ENCODE results near the gene PEX14. TPM values are rescaled to one million over a fixed set of nuclear protein-coding genes. Genes with fewer than 3 reads are reported as not detected.

The PEX14 gene
- total RNA-seq, 1 experiment from 2014 or later: 36.0 TPM

GRCh38 chr1:10449751-10450150 lies 25.0 kb upstream of the PEX14 start, which contains the start of gene CORT:
Gene CORT, plus strand, starts transcription at chr1:10450031. Its CDS starts 193 bp downstream, at chr1:10450224.
- POLR2A ChIA-PET: no interaction called here
- CTCF ChIA-PET: no interaction called here
- ATAC-seq (no peak), DNase-seq (ENCODE audit: low read depth, low spot score) (no peak)
- no peak within 1 kb of the TSS for H3K4me3 ChIP-seq (ENCODE audit: low read depth in 2 of 2, low read length in 2 of 2)
- no peaks in the 10 kb centered on the region for H3K36me3 ChIP-seq (ENCODE audit: control insufficient read depth, insufficient read depth, low read length)
- H3K4me1 ChIP-seq (ENCODE audit: control insufficient read depth, insufficient read depth, low read length): no peaks in the 10 kb centered on the region
- no TSS peak for BruUV-seq (replicated peaks)
- H3K27me3 ChIP-seq (ENCODE audit: control insufficient read depth, insufficient read depth, low read length): no peaks in the 10 kb centered on the region
- no peaks in the 10 kb centered on the region for H3K9me3 ChIP-seq (ENCODE audit: control insufficient read depth, insufficient read depth, low read depth, low read length)
- in situ Hi-C loops (cut with HindIII; ENCODE audit: low pct_unique_long_range_greater_than_20kb, low sequenced_read_pairs): no loop called here
- intact Hi-C loops (cut with micrococcal nuclease; ENCODE audit: unreplicated experiment): no loop called here
- no peak for TF ChIP-seq CTCF (IDR thresholded peaks at IDR 0.05)
- no peak for TF ChIP-seq POLR2AphosphoS5 (IDR thresholded peaks at IDR 0.05; ENCODE audit: low read depth, low read length)
- TF ChIP-seq SIN3A (IDR thresholded peaks at IDR 0.05; ENCODE audit: borderline replicate concordance, insufficient read depth, low read depth, low read length): no peak
- TF ChIP-seq REST (IDR thresholded peaks at IDR 0.05; ENCODE audit: insufficient read depth in 1 of 2, low read depth in 2 of 2, low read length in 1 of 2): no peak
- no peak for TF ChIP-seq TCF7L2 (IDR thresholded peaks at IDR 0.05; ENCODE audit: low read depth, low read length)
- H3K27ac ChIP-seq (ENCODE audit: low read length): no peak within 1 kb of the TSS

GRCh38 chr1:10450156-10450814 lies 24.5 kb upstream of the PEX14 start:
- Histone ChIP-seq H3K4me1 (ENCODE audit: control insufficient read depth, insufficient read depth, low read length) (no peaks in the 10 kb centered on the region), H3K36me3 (ENCODE audit: control insufficient read depth, insufficient read depth, low read length) (no peaks in the 10 kb centered on the region), H3K4me3 (ENCODE audit: low read depth in 2 of 2, low read length in 2 of 2) (no peak overlapping the region), H3K9me3 (ENCODE audit: control insufficient read depth, insufficient read depth, low read depth, low read length) (no peaks in the 10 kb centered on the region), H3K27me3 (ENCODE audit: control insufficient read depth, insufficient read depth, low read length) (no peaks in the 10 kb centered on the region), H3K27ac (ENCODE audit: low read length) (no peak overlapping the region)
- ChIA-PET POLR2A (no interaction called here), CTCF (no interaction called here)
- ATAC-seq: no peak
- TF ChIP-seq CTCF (IDR thresholded peaks at IDR 0.05) (no peak), REST (IDR thresholded peaks at IDR 0.05; ENCODE audit: insufficient read depth in 1 of 2, low read depth in 2 of 2, low read length in 1 of 2) (no peak), TCF7L2 (IDR thresholded peaks at IDR 0.05; ENCODE audit: low read depth, low read length) (no peak), SIN3A (IDR thresholded peaks at IDR 0.05; ENCODE audit: borderline replicate concordance, insufficient read depth, low read depth, low read length) (no peak), POLR2AphosphoS5 (IDR thresholded peaks at IDR 0.05; ENCODE audit: low read depth, low read length) (no peak)
- no TSS peak for BruUV-seq (replicated peaks)
- DNase-seq (ENCODE audit: low read depth, low spot score): no peak
- intact Hi-C loops (cut with micrococcal nuclease; ENCODE audit: unreplicated experiment): no loop called here
- in situ Hi-C loops (cut with HindIII; ENCODE audit: low pct_unique_long_range_greater_than_20kb, low sequenced_read_pairs): no loop called here

Data from Panc1 (cell line).